Esophagus muscularis mucosa (tissue), 4 donors: ENCODE results near the gene SETD9. TPM values are rescaled to one million over a fixed set of nuclear protein-coding genes. Genes with fewer than 3 reads are reported as not detected.

Experiments used
- DNase-seq: peaks from one replicate; pipeline ENCODE4 v3.0.0-alpha.2; 2017; ENCODE audit errors: extremely low spot score
- H3K27ac ChIP-seq, 4 donors: fragments of 200-600 bp; sonication (generic); replicated peaks in 1 of 4; 1 replicate in 3 of 4; 2 replicates in 1 of 4; pipeline ENCODE4 v1.5.1; 2016 to 2019; ENCODE audit warnings: mild to moderate bottlenecking in 1 of 4
- H3K27me3 ChIP-seq, 4 donors: fragments of 200-600 bp; sonication (generic); one replicate each; pipeline versions ENCODE4 v1.5.1 to v1.6.0; 2016 to 2019
- H3K36me3 ChIP-seq, 4 donors: fragments of 200-600 bp; sonication (generic); one replicate each; pipeline ENCODE4 v1.5.1; 2016 to 2019
- H3K4me1 ChIP-seq, 4 donors: fragments of 200-600 bp; sonication (generic); one replicate each; pipeline ENCODE4 v1.5.1; 2016 to 2019
- H3K4me3 ChIP-seq, 4 donors: fragments of 200-600 bp; sonication (generic); 1 replicate in 2 of 4; 2 replicates in 2 of 4; pipeline ENCODE4 v1.5.1; 2016 to 2019; ENCODE audit warnings: mild to moderate bottlenecking in 4 of 4, moderate library complexity in 1 of 4
- H3K9me3 ChIP-seq, 4 donors: fragments of 200-600 bp; sonication (generic); 1 replicate in 3 of 4; 2 replicates in 1 of 4; pipeline ENCODE4 v1.5.1; 2016 to 2019
- EP300 ChIP-seq: sonication (generic); formaldehyde crosslinking; IDR thresholded peaks from one replicate; pipeline ENCODE4 v1.6.1; 2017; ENCODE audit warnings: antibody characterized with exemption
- POLR2A ChIP-seq: fragments of 450-650 bp; IDR thresholded peaks from one replicate; pipeline ENCODE4 v1.6.1; 2017; ENCODE audit warnings: antibody characterized with exemption, moderate library complexity, mild to moderate bottlenecking, low read depth
- POLR2AphosphoS5 ChIP-seq, 2 donors: sonication (generic); formaldehyde crosslinking; IDR thresholded peaks; one replicate each; pipeline ENCODE4 v1.6.1; 2017; ENCODE audit warnings: antibody characterized with exemption in 2 of 2
- WGBS: methylation state at CpG from one replicate; pipeline ENCODE4 v1.1.5; 2018; 5-methylcytosine and 5-hydroxymethylcytosine counted together
- intact Hi-C: fragments of 100-400 bp; cut with DNase I; formaldehyde crosslinking; loops from one replicate; pipeline ENCODE4 v1.15.1; 2023
- total RNA-seq, 4 donors: library from RNA; depleted of rRNA; stranded (reverse); fragments of >200 nt; gene quantifications; one replicate each; pipeline versions ENCODE4 v1.1.0 to v1.2.1, GENCODE V29; 2016
- TF ChIP-seq, protein P1 (sequence below), 3 experiments: fragments of 200-600 bp in 2 of 3; fragments of 450-650 bp in 1 of 3; sonication (generic) in 2 of 3; IDR thresholded peaks; one replicate each; pipeline ENCODE4 v1.5.1; 2017 to 2019; ENCODE audit warnings: antibody characterized with exemption in 3 of 3, mild to moderate bottlenecking in 2 of 3, moderate library complexity in 1 of 3

The SETD9 gene
- total RNA-seq, 4 donors from 2014 or later = 5.0 to 20.8 (median 12.2) TPM

DNA sequence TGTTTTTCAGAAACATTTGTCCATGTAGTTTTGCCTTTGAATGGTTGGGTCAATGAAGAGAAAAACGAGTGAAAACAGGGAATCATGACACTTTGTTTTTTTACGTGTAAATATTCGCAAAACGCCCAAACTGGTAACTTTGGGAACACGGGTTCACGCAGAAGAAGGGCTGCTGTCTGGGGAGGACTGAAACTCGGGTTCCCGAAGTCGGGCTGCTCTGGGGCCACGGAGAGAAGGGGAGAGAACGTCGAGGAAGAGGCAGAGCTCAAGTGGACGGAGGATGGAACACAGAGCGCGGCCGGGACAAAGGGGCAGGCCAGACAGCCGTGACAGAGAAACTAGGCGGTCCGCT is 478 bp upstream of the SETD9 start:
- Histone ChIP-seq H3K9me3 (no peaks in the 10 kb centered on the region), H3K4me1 (peaks cover 7 to 15% (median 11%) of the 10 kb centered on the region in 4 donors), H3K4me3 (peak overlapping the region; percentile 67 to 77 (median 73)), H3K27me3 (no peaks in the 10 kb centered on the region), H3K27ac (peak overlapping the region; percentile 88 to 96 (median 94)), H3K36me3 (peaks cover 0 to 3% (median 0%) of the 10 kb centered on the region in 4 donors)
- intact Hi-C loops = loop anchor here (5.0 to 10.0 kb wide), 2 partner anchors 43 to 1556 kb away; partner anchors contain the start of genes MIER3 and PLK2
- TF ChIP-seq POLR2A (no peak), POLR2AphosphoS5 (IDR thresholded peaks at IDR 0.05) (no peak), EP300 (no peak)
- TF ChIP-seq, protein P1, sequence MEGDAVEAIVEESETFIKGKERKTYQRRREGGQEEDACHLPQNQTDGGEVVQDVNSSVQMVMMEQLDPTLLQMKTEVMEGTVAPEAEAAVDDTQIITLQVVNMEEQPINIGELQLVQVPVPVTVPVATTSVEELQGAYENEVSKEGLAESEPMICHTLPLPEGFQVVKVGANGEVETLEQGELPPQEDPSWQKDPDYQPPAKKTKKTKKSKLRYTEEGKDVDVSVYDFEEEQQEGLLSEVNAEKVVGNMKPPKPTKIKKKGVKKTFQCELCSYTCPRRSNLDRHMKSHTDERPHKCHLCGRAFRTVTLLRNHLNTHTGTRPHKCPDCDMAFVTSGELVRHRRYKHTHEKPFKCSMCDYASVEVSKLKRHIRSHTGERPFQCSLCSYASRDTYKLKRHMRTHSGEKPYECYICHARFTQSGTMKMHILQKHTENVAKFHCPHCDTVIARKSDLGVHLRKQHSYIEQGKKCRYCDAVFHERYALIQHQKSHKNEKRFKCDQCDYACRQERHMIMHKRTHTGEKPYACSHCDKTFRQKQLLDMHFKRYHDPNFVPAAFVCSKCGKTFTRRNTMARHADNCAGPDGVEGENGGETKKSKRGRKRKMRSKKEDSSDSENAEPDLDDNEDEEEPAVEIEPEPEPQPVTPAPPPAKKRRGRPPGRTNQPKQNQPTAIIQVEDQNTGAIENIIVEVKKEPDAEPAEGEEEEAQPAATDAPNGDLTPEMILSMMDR (IDR thresholded peaks at IDR 0.05) = no peak
- 6% methylated on average over 19 of the region's 19 CpGs for WGBS
- DNase-seq = no peak

DNA sequence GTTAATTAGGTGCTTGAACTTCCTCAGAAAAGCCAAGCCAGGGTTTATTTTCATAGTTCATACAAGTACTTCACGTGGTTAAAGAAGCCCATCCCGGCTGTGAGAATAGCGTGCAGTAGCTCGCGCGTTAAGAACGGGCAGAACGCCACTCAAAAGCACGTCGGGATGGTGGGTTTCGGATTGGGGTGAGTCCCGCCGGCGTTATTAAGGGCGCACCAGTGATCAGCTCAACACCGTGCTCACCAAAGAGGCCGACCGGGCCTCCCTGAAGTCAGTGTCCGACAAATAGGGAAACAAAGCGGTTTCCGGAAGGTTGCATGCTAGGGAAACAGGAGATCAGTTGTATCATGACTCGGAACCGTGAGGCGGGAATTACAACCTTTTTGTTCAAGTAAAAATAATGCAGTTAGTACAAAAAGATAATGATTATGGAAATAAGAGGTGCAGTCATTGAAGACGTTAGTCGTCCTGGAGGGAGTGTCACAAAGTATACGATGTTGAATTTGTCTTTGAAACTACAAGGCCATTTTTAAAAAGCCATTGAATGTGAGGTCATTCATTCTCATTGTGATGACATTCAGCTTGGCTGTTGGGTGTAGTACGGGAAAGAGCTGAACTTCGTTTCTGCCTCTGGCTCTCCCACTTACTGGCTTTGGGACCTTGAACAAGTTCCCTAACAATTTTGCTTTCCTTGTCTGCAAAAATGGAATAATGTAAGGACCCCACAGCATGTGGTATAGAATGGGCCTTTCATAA is 992 bp downstream of the SETD9 start:
- no peak for DNase-seq

DNA sequence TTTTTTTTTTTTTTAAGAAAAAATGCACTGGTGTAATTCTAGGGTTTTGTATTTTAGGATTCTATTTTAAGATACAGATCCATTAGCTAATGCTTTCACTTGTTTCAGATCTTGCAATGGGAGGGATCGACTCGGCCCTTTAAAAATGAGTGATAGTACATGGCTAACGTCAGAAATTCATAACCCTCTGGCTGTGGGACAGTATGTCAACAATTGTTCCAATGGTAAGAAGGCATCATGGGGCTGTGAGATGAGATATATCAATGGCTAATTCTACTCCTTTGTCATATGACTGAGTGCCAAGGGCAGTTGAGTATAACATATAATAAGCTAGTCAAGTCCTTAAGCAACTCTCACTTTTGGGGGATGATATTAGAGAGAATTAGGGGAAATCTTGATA is 4.4 kb downstream of the SETD9 start:
- TF ChIP-seq, protein P1 (IDR thresholded peaks at IDR 0.05) = no peak
- no peak for TF ChIP-seq EP300
- no peak for TF ChIP-seq POLR2AphosphoS5 (IDR thresholded peaks at IDR 0.05)
- no peak for TF ChIP-seq POLR2A
- intact Hi-C loops = no loop called here
- 92% methylated on average over 3 of the region's 3 CpGs for WGBS

More for the DNA sequence above, 992 bp downstream of the SETD9 start:
- H3K36me3 ChIP-seq = peaks cover 0 to 3% (median 0%) of the 10 kb centered on the region in 4 donors
- intact Hi-C loops = loop anchor here (1.0 kb wide), 1 partner anchor 264 kb away; the partner anchor contains the start of gene GPBP1
- under 1% methylated on average over 21 of the region's 29 CpGs for WGBS
- peak overlapping the region; percentile 88 to 96 (median 94) for H3K27ac ChIP-seq
- H3K27me3 ChIP-seq = no peaks in the 10 kb centered on the region
- TF ChIP-seq, protein P1 (IDR thresholded peaks at IDR 0.05) = no peak
- TF ChIP-seq POLR2AphosphoS5 (IDR thresholded peaks at IDR 0.05) = no peak
- no peak for TF ChIP-seq EP300
- peak; percentile 32 for TF ChIP-seq POLR2A
- peaks cover 7 to 15% (median 11%) of the 10 kb centered on the region in 4 donors for H3K4me1 ChIP-seq
- H3K9me3 ChIP-seq = no peaks in the 10 kb centered on the region
- H3K4me3 ChIP-seq = peak overlapping the region; percentile 67 to 77 (median 73)

DNA sequence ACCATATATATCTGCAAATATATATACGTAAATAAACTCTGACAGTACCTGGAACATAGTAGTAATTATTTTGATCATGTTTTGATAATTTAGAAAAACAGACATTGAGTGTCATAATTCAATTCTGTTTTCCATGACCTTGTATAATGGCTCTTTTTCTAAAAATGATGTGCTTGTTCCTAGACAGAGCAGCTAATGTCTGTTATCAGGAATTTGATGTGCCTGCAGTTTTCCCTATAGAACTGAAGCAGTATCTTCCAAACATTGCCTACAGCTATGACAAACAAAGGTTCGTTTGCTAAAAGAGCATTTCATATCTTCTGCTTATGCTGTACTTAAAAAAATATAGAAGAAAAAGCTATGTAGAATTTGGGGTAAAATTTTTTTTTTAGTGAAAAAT is 5.3 kb downstream of the SETD9 start:
- Histone ChIP-seq H3K4me1 (peaks cover 7 to 10% (median 8%) of the 10 kb centered on the region in 4 donors), H3K27ac (no peak overlapping the region), H3K9me3 (no peaks in the 10 kb centered on the region), H3K27me3 (no peaks in the 10 kb centered on the region), H3K4me3 (no peak overlapping the region), H3K36me3 (peaks cover 0 to 4% (median 2%) of the 10 kb centered on the region in 4 donors)
- intact Hi-C loops = no loop called here
- 90% methylated on average over 2 of the region's 2 CpGs for WGBS
- TF ChIP-seq, protein P1 (IDR thresholded peaks at IDR 0.05) = no peak
- no peak for TF ChIP-seq POLR2A
- no peak for TF ChIP-seq POLR2AphosphoS5 (IDR thresholded peaks at IDR 0.05)
- no peak for TF ChIP-seq EP300
- DNase-seq = no peak

More for the DNA sequence above, 4.4 kb downstream of the SETD9 start:
- H3K4me1 ChIP-seq = peaks cover 7 to 11% (median 9%) of the 10 kb centered on the region in 4 donors
- H3K4me3 ChIP-seq = no peak overlapping the region
- H3K36me3 ChIP-seq = peaks cover 0 to 4% (median 2%) of the 10 kb centered on the region in 4 donors
- no peaks in the 10 kb centered on the region for H3K27me3 ChIP-seq
- no peak overlapping the region for H3K27ac ChIP-seq
- no peak for DNase-seq
- no peaks in the 10 kb centered on the region for H3K9me3 ChIP-seq
